ENCODE data around the gene MYO19.
"Not testable (repeated sequence)": the region's sequence is repeated elsewhere in the genome, so short reads cannot be mapped to it uniquely, and the experiment has no call there.

MYO19 gene

GRCh38 chr17:36498560-36499300, 35.9 kb downstream of the MYO19 start:
- DNase-seq: no peak

- DNase-seq: no peak
Observed at GRCh38 chr17:36498155-36498554, 36.5 kb downstream of the MYO19 start.

GRCh38 chr17:36496018-36496789, 38.5 kb downstream of the MYO19 start:
- DNase-seq: no peak

GRCh38 chr17:36495076-36495578, 39.5 kb downstream of the MYO19 start:
- DNase-seq: no peak

GRCh38 chr17:36494674-36495073, 40.0 kb downstream of the MYO19 start:
- DNase-seq: no peak

- no peak for DNase-seq
Observed at GRCh38 chr17:36493956-36494355, 40.7 kb downstream of the MYO19 start.

- DNase-seq: peak; percentile 90
Observed at GRCh38 chr17:36486204-36487194, 48.2 kb downstream of the MYO19 start, which contains the start of gene ZNHIT3. ZNHIT3 (plus strand) TSS chr17:36486681; CDS start chr17:36486700, 19 bp downstream.

- DNase-seq: no peak
Observed at GRCh38 chr17:36485805-36486203, 48.9 kb downstream of the MYO19 start.

- no peak for DNase-seq
Observed at GRCh38 chr17:36485027-36485426, 49.6 kb downstream of the MYO19 start.

- not testable (repeated sequence) for DNase-seq
Observed at GRCh38 chr17:36484021-36484420, 50.6 kb downstream of the MYO19 start.

GRCh38 chr17:36482611-36483504, 51.8 kb downstream of the MYO19 start:
- peak; percentile 86 for DNase-seq

GRCh38 chr17:36481829-36482228, 52.8 kb downstream of the MYO19 start:
- DNase-seq: no peak

GRCh38 chr17:36475346-36475970, 59.2 kb downstream of the MYO19 start:
- no peak for DNase-seq

GRCh38 chr17:36474571-36474970, 60.1 kb downstream of the MYO19 start:
- DNase-seq: no peak

- no peak for DNase-seq
Observed at GRCh38 chr17:36470499-36470898, 64.2 kb downstream of the MYO19 start.

- no peak for DNase-seq
Observed at GRCh38 chr17:36469733-36470132, 64.9 kb downstream of the MYO19 start.

GRCh38 chr17:36468903-36469635, 65.6 kb downstream of the MYO19 start:
- DNase-seq: no peak

GRCh38 chr17:36464765-36465088, 69.9 kb downstream of the MYO19 start:
- no peak for DNase-seq

GRCh38 chr17:36463916-36464764, 70.5 kb downstream of the MYO19 start:
- DNase-seq: no peak

Measured in 8988T (cell line).